IPS-NIHi11 (cell line): ENCODE measurements around the gene ST7L.

ENCODE experiments used
- DNase-seq: peaks from one replicate; pipeline ENCODE4 v3.0.0; 2012; ENCODE audit warnings: mixed read lengths, low spot score

ST7L gene

GRCh38 chr1:112618114-112618720 lies 724 bp downstream of the ST7L start:
- peak; percentile 12 for DNase-seq

DNA sequence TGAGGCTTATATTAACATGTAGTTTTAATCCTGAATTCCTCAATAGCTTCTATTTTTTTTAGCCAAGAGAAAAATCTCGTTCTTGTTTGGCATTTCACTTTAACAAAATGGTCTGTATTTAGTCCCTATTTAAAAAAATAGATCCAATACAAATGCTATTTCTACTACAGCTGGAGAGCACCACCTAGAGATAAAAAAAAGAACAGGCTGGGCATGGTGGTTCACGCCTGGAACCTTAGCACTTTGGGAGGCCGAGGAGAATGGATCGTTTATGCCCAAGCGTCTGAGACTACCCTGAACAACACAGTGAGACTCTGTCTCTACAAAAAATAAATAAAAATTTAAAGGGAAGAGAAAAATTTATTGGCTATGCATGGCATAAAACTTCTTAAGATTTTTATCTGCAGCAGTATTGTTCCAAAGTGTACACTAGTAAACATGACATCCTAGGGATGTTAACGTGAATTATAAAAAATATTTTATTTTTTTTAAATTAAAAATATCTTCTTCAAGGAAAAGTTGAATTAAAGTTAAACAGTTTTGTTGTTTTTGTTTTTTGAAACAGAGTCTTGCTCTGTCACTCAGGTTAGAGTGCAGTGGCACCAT lies 4.4 kb downstream of the ST7L start:
- DNase-seq: peak; percentile 16

GRCh38 chr1:112605633-112606327 lies 13.2 kb downstream of the ST7L start:
- no peak for DNase-seq

- no peak for DNase-seq
Measured at GRCh38 chr1:112603541-112603940, 15.4 kb downstream of the ST7L start.

- DNase-seq: no peak
Measured at GRCh38 chr1:112603012-112603411, 15.9 kb downstream of the ST7L start.

DNA sequence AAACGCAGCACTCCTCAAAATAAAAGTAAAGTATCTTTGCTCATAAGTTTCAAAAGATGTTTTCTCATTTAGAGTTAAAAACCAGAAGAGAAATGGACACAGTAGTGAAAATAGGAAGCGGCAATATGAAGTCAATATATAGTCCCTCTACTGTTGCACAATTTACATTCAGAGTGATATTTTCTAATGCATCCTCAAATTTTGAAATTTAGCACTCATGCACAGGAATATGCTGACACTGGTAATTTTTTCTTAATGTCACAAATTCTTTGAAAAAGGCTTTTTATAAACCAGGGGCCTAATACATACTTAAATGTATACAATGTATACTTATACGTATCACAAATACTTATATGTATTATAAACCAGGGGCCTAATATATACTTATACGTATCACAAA lies 19.5 kb downstream of the ST7L start:
- no peak for DNase-seq

GRCh38 chr1:112594208-112594876 lies 24.6 kb downstream of the ST7L start:
- DNase-seq: no peak

DNA sequence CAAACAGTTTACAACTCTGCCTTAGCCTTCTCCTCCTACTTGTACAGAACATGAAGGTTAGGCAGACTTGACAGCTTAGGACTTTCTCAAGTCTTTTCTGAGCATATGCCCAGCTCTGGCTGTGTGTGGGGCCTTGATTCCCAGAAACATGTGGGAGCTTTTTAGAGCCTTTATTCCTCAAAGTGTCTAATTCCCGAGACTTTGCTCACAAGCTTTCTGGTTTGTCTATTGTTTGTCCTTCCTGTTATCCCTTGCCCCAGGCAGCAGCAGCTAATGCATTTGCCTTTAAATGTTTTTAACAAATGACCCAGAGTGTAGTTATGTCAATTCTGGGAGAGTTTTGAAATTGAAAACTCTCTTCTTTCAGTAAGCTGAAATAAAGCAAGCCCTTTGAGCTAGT lies 29.2 kb downstream of the ST7L start:
- no peak for DNase-seq

- no peak for DNase-seq
Measured at GRCh38 chr1:112583366-112583765, 35.6 kb downstream of the ST7L start.

DNA sequence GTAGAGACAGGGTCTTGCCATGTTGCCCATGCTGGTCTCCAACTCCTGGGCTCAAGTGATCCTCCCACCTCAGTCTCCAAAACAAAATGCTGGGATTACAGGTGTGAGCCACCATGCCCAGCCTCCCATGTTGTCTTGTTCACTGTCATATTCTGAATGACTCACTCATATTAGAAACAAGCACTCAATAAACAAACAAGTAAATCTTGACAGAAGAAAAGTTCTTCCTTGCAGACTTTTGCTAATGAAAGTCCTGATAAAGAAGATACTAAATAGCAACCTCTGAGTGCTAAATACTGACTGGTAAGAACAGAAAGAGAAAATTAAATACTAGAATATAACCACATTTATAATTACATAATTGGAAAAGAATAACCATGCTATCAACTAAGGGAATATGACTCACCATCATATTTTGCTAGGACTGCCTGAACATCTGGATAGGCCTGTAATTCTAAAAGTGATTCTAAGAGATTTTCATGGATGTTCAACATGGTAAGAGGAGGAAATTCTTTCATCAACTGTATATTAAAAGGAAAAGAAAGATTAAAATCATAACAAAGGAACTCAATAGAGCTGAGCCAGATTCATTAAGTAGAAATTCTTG lies 37.3 kb downstream of the ST7L start:
- no peak for DNase-seq

DNA sequence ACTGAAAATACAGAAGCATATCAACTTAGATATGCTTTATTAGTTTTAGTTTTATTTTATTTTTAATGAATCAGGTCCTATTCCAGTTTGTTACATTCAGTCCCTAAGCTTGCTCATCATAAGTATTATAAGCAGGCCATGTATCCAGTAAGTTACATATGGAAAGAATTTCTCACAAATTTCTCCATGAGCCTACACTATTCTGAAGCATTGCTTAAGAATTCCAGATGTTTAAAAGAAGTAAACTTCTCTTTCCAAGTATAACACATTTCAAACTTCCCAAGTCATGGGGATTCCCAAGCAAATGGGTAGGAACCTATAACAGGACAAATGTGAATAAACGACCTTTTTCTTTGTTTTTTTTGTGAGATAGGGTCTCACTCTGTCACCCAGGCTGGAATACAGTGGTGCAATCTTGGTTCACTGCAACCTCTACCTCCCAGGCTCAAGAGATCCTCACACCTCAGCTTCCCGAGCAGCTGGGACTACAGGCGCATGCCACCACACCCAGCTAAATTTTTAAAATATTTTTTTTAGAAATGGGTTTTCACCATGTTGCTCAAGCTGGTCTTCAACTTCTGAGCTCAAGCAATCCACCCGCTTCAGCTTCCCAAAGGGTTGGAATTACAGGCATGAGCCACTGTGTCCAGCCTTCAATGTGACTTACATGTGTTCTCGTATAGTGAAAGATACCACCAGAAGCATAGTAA lies 39.0 kb downstream of the ST7L start:
- no peak for DNase-seq

DNA sequence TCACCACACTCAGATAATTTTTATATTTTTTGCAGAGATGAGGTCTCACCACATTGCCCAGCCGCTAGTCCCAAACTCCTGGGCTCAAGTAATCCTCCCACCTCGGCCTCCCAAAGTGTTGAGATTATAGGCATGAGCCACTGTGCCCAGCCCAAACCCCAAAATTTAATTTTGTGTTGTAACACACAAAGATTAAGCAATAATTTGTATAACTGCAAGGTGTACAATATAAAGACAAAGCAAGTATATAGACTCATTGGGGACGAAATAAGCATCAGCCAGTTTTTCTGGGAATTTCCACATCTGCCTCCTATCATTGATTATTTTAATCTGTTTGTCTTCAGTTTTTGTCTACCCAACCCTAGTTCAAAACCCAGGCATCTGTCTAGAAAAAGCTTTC lies 42.7 kb downstream of the ST7L start:
- DNase-seq: no peak

GRCh38 chr1:112575154-112575804 lies 43.7 kb downstream of the ST7L start:
- DNase-seq: no peak

DNA sequence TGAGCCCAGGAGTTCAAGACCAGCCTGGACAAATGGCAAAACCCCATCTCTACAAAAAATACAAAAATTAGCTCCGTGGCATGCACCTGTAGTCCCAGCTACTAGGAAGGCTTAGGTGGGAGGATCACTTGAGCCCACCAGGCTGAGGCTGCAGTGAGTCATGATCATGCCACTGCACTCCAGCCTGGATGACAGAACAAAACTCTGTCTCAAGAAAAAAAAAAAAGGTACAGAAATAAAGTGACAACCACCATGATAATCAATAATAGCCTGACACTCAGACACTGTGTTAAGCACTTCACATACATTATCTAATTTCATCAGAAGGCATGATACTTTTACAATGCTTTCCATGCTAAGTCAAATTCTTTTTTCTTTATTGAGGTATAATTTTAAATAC lies 53.1 kb downstream of the ST7L start:
- no peak for DNase-seq

- no peak for DNase-seq
Measured at GRCh38 chr1:112564081-112564480, 54.9 kb downstream of the ST7L start.

GRCh38 chr1:112563341-112563740 lies 55.6 kb downstream of the ST7L start:
- DNase-seq: no peak

GRCh38 chr1:112558634-112559033 lies 60.3 kb downstream of the ST7L start:
- no peak for DNase-seq

DNA sequence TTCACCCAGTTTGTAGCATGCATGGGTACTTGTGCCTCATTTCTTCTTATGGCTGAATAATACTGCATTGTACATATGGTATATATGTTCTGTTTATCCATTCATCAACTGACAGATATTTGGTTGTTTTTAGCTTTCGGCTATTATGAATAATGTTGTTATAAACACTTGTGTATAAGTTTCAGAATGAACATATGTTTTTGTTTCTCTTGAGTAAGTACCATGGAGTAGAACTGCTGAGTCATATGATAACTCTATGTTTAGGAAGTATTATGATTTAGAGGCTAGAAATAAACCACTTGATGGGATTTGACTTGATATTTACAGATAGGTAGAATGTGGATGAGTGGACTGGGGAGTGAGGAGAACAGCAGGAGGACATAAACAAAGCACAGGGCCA lies 61.6 kb downstream of the ST7L start:
- DNase-seq: no peak

GRCh38 chr1:112554411-112554810 lies 64.5 kb downstream of the ST7L start:
- no peak for DNase-seq

DNA sequence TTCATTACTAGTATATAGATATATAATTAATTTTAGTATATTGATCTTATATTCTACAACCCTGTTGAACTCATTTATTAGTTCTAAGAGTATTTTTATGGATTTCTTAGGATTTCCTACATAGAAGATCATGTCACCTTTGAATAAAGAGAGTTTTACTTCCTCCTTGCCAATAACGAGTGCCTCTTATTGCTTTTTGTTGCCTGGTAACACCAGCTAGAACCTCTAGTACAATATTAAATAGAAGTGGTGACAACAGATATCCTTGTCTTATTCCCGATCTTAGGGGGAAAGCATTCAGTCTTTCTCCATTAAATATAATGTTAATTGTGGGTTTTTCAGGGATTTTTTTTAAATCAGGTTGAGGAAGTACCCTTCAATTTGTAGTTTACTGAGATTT lies 69.4 kb downstream of the ST7L start:
- DNase-seq: no peak

DNA sequence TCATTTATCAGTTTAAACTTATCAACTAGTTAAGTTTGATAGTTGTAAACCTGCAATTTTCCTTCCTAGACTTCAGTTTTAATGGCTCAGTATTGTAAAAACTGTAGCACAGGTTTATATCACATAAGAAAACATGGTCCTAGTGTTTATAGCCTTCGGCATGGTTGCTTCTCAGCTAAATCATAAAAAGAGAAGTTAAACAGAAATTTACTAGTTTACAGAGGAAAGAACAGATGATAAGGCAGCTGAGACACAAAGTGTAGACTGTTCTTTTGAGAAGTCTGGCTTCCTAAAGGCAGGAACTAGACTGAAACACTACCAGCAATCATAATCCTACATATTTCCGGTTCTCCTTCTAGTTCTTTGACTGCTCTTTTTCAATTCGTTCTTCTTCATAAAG lies 70.4 kb downstream of the ST7L start:
- DNase-seq: no peak

GRCh38 chr1:112546076-112546475 lies 72.9 kb downstream of the ST7L start:
- DNase-seq: no peak
